Raji (cell line): ENCODE measurements around the gene CHMP3.

Source experiments
- POLR2A ChIP-seq: IDR thresholded peaks from 2 replicates; pipeline ENCODE4 v1.6.1; 2011; ENCODE audit warnings: low read depth, low read length, control low read depth; ENCODE audit not compliant: insufficient read depth

Gene CHMP3

DNA sequence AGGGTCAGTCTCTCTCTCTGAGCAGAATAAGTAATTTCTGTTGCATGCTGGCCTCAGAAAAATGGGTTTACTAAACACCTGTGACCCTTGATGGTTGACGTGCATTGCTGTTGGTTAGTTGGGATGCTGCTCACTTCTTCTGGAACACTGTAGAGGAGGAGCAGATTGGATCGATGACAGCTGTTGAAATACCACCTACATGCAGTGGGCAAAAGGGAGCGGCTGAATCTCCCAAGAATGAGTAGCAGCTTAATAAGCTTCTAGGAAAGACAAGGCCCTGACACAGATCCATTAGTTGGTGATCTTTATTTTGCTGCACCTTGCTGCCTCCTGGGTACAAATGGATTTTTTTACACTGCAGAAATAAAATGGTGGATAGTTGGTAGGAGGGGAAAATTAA lies 78.9 kb downstream of the CHMP3 start:
- TF ChIP-seq POLR2A = no peak

DNA sequence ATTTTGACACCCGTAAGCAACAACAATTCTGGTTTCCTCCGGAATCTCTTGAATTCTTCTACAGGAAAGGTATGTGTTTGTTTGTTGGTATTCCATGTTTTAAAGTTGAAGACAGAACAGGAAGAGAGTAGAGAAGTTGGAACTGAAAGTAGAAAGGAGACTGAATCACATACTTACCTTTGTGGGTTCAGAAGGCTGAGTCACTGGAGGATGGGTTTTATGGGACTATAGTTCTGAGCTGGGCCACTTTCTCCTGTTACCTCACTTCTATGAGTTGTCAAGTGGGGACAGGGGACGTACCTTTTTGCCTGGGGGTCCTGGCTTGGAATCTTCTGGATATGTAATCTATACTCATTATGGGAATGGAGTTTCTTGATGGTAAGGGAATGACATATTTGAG lies 81.2 kb downstream of the CHMP3 start:
- TF ChIP-seq POLR2A = no peak

DNA sequence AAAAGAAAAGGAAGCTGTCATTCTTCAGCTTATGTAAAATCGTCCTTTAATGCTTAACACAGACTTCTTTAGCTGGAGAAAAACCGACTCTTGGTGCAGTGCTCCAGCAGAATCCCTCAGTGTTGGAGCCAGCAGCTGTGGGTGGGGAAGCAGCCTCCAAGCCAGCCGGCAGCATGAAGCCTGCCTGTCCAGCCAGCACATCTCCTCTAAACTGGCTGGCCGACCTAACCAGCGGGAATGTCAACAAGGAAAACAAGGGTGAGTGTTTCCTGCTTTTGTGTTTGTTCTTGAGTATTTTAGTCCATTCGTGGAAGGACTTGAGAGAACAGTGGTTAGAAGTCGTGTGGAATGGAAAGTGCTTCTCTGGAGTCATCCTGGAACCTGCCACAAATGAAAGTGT lies 83.1 kb downstream of the CHMP3 start:
- no peak for TF ChIP-seq POLR2A

DNA sequence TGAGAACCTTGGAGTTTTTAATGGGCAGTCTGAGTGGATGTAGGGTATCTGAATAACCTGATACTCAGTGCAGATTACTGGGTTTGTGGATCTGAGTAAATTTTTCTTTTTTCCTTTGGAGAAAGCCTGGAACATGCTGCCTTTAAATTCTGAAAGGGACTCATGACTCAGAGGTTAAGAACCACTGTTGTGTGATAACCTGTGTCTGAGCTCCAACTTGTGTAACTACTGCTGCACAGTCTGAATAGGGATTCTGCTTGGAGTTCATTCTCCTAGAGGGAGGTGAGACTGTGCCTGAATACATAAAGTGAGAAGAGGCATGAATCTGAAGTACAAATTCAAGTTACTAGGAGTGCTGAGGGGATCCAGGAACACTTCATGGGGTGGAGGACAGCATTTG lies 85.9 kb downstream of the CHMP3 start:
- TF ChIP-seq POLR2A = no peak

DNA sequence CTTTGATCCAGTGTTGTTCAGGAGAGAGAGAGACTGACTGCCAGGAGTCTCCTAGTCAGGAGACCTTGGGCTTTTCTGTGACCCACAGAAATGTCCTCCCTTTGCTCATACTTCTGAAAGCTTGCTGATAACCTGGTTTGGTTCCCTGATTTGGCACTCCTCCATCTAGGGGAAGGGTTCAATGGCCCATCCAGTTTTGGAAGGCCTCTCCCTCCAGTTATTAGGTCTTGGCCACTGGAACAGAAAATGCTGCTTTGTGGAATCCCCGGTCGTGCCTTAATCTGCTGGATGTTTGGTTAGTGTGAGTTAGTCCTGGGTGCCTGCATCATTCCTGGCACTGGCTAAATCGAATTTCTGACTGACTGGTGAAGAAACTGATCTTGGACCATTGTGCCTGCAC lies 86.3 kb downstream of the CHMP3 start:
- TF ChIP-seq POLR2A = no peak

DNA sequence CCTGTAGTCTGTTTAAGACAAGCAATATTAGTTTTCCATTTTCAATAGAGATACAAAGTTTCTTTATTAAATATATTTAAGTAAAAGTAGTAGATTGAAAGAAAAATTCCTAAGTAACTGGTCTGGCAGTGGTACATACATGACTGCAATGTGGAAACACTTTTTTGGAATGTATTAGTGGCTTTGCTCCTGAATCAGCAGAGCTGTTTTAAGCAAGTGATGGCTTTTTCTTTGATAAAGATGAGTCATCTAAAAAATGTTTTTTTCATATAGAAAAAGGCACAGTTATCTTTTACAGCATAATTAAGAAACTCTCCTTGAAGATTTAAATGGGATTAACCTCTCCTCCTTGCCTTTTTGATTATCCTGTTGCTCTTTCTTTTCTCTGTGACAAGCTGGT lies 87.2 kb downstream of the CHMP3 start:
- TF ChIP-seq POLR2A = no peak

DNA sequence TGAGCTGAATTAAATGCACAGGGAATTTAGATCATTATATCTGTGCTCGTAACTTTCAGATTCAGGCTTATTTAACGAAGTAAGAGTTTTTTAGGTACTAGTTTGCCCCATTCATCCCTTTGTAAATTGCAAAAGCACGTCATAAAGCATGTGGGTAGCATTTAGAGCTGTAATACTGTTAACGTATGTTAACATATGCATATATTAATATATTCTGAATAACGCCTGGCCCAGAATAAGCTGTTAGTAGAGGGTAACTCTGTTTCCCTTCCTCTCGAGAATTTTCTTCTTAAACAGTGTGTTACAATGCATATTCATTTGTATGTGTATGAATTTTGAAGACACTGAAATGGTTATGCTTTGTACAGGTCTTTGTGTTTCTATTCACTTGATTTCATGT lies 91.6 kb downstream of the CHMP3 start:
- no peak for TF ChIP-seq POLR2A

DNA sequence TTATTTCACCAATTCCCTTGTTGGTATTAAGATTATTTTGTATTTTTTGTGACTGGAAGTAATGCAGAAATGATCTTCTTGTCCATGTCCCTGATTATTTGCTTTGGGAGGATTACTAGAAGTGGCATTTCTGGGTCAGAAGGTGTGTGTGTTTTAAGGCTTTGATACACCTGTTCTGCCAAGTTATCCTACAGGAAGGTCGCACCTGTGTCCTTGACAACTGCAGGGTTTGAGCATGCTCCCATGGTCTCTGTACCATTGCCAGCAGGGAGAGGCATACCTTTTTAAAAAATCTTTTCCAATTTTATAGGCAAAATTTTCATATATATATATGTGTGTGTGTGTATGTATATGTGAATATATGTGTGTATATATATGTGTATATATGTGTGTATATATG lies 92.4 kb downstream of the CHMP3 start:
- TF ChIP-seq POLR2A = no peak

DNA sequence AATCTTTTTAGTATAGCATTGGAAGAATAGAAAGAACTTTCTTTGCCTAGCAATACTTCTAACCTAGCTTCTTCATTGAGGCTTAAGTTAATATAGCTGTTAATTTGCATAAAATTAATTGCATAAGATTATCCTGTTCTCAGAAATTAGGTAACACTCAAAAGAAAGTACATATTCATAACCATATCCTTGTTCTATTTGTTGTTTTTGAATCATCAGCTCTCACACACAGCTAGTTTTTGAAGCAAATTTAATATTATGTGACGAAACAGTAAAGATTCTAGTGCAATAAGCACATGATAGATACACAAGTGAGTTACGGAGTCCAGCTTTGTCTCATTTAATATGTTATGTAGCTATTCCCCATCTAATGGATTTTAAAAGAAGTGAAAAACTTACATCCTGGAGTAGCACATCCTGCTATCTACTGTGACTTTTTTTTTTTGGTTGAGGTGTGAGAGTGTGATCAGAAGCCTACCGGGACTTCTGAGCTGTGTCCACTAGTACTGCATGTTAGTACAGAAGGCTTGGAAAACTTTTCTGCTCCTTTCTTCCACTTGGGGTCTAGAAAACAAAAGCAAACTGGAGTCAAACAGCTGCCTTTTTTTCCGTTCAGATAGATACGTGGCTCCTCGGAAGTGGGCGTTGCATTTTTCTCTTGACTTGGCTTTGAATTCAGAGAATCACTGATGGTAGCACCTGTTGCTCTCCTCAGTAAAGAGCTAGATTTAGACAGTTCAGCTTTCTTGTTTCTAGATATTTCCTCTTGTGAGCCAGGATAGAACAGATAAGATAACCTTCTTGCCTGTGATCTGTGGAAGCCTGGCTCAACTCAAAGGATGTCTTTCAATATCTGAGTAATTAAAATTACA lies 94.8 kb downstream of the CHMP3 start:
- no peak for TF ChIP-seq POLR2A

DNA sequence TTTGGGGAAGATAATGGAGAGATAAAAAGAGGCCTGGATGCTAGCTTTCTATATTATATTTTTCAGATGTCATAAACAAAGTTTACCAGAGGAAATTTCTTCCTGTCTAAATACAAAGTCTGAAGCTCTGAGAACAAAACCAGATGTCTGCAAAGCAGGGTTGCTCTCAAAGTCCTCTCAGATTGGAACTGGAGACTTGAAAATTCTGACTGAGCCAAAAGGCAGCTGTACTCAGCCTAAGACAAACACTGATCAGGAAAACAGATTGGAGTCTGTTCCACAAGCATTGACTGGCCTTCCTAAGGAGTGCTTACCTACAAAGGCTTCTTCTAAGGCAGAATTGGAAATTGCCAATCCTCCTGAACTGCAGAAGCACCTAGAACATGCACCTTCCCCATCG lies 96.9 kb downstream of the CHMP3 start:
- no peak for TF ChIP-seq POLR2A

DNA sequence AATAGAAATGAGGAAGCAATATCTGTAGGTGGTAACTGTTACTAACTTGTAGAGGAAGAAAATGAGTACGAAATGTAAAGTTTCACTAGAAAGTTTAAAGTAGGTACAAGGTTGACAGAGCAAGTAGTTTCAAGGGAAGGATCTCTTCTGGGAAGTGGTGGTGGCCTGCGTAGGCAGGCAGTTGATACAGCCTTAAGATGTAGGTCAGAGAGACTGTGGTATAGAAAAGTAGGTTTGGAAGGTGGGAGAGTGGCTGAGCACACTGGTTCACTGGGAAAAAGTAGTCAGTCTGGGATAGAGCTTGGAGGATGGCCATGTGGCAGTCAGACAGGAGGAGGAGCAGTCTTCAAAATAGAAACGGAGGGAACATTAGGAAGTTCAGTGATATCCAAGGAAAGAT lies 98.6 kb downstream of the CHMP3 start:
- no peak for TF ChIP-seq POLR2A

DNA sequence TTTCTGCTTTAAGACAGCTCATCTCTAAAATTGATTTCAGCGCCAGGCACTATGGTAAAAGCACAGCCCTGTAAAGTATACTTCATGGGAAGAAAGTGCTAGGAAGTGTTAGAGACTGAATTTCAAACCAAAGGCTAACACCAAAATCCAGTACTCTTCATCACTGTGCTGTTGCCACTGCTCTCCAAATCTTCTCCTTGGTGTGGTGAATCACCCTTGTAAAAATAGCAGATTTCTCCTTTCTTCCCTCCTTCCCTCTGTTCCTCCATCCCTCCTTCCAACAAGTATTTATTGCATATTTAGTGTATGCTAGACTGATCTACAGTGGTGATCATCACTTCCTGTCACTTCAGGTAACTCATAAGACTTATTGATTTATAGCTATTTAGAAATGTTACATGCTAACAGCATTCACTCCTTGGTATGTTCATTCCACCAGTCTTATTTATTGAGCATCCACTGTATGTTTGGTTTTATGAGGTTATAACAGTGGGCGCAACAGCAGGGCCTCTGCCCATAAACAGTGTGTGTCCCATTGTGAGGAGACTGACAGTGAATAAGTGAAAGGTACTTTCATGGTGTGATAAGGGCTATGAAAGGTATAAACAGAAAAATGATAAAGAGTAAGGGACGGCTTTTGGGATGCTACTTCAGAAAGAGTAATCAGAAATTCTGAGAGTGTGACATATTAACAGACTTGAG lies 102.0 kb downstream of the CHMP3 start:
- no peak for TF ChIP-seq POLR2A

DNA sequence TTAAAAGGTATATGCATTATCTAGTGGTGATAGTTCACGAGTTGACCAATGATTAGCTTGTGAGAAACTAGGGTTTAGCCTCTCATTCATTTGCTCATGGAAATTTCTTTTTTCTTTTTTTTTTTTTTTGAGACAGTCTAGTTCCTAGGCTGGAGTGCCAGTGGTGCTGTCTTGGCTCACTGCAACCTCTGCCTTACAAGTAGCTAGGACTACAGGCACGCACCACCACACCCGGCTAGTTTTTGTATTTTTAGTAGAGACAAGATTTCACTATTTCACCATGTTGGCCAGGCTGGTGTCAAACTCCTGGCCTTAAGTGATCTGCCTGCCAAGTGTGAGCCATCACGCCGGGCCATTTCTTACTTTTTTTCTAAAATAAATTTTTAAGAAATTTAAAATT lies 108.1 kb downstream of the CHMP3 start:
- no peak for TF ChIP-seq POLR2A

DNA sequence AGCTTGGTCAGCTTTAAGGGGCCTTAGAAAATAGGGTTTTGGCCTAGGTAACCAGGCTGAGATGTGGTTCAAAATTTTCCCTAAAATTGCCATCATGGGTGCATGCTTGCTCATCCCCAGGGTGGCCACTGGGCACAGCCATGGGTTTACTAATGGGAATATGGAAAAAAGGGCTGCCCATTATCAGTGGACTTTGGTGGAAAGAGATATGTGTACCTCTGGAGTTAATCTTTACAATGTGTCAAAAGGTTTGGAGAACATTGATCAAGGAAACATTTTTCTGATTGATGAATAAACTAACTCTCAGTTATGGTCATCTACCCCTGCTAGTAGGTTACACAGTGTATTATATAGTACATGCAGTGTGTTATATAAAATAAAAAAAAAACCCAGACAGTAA lies 109.0 kb downstream of the CHMP3 start:
- TF ChIP-seq POLR2A = no peak

DNA sequence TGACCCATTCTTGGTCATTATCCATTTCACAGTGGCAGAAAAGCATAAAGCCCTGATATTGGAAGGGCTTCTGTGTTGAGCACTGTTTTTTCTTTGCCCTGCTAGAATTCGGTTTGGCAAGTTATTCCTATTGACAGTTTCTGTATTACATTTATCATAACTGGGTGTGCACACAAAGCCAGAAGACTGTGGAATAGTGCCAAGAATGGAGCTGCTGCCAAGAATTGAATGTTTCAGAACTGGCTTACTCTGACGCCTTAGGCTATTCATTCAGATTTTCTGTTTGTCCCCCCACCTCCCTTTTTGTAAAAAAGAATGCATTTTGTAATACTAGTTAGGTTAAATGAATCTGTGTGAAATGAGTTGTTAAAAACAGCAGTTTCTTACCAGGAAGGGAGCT lies 109.4 kb downstream of the CHMP3 start:
- TF ChIP-seq POLR2A = no peak
